Stimulated activated CD8-positive, alpha-beta memory T cell treated with anti-CD3 and anti-CD28 coated beads, Interleukin-7, amount 100 ng/mL, for 4 hours (primary cell): ENCODE data around the gene GDF7.

ENCODE experiments used
- DNase-seq, 2 donors: peaks; one replicate each; pipeline ENCODE4 v3.0.0-alpha.2; 2020; ENCODE audit warnings: low read depth in 2 of 2

GDF7 gene

DNA sequence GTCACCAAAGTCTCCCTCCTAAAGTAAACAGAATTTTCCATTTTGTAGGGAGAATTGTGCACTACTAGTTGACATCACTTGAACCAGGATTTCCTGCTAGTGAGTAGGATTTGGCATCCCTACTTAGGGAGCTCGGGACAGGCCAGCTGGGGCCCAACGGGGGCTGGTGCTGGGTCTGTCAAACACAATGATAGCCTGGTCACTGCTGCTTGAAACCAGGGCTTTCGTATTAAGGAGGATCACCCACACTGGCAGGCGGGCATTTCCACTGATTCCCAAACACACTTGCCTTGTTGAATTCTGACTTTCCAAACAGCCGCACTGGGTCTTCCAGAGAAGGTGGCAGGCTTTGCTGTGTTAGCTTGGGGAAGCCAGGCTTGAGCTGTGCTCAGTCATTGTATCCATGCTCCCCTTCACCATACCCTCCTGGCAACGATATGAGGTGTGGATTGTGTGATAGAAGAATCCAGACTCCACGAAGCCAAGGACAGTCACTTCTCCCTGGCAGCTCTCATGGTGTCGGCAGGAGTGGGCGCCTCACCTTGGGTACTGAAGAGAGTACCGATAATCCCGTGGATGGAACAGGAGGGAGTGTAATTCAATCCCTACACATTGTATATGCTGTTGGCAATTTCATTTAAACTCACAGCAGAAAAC lies 7.5 kb downstream of the GDF7 start:
- no peak for DNase-seq

DNA sequence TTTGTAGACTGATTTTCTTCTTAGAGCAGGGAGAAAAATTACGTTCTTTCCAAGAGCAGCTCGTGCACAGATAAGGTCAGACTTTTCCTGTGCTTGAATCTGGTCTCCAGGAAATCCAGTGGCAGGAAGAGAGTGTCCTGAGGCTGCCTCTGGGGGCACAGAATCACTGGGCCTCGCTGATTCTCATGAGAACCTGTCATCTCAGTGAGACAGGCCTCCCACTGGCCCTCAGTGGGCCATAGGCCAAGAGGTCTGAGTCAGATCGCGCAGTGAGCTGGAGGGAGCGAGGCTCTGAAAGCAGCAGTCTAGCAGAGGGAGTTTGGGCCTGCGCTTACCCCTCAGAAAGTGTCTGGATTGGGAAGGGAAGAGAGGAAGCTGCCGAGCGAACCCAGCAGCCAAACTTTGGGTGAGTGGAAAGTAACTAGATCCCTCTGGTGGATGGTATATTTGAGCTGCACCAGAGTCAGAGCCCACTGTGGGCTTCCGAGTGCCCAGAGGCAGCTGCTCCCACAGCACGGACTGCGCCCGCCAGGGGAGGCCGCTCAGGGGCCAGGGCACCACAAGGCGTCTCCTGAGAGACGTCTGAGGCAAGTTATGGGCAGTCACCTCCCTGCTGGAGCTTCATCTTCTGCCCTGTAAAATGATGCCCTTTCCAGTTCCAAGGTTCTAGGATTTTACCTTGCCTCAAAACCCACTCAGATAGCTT lies 8.2 kb downstream of the GDF7 start:
- no peak for DNase-seq

DNA sequence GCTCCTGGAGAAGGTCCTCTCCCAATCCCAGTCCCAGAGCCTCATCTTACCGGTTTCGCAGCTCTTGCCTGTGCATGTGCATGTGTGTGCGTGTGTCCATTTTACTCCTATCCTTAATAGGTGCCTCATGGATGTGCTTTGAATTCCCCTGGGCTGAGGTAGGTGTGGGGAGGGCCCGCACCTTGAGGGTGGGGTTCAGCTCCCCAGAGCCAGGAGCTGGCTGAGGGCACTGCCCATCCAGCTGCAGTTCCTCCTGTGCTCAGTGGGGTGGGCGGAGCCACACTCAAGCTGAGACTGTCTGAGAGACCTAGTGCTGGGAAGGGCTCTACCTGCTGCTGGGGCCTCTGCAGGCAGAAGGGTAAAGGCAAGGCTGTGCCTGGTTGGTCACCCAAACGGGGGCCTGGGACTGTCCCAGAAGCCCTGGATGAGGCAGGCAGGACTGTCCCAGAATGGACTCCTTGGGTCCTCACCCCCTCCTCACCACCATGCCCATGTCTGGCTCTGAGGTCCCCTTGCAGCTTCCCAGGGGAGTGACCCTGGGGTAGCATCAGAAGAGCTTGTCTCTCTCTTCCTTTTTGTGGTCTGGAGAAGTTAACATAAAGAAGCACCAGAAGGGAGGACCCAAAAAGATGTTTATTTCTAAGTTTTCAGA lies 8.9 kb downstream of the GDF7 start:
- no peak for DNase-seq

DNA sequence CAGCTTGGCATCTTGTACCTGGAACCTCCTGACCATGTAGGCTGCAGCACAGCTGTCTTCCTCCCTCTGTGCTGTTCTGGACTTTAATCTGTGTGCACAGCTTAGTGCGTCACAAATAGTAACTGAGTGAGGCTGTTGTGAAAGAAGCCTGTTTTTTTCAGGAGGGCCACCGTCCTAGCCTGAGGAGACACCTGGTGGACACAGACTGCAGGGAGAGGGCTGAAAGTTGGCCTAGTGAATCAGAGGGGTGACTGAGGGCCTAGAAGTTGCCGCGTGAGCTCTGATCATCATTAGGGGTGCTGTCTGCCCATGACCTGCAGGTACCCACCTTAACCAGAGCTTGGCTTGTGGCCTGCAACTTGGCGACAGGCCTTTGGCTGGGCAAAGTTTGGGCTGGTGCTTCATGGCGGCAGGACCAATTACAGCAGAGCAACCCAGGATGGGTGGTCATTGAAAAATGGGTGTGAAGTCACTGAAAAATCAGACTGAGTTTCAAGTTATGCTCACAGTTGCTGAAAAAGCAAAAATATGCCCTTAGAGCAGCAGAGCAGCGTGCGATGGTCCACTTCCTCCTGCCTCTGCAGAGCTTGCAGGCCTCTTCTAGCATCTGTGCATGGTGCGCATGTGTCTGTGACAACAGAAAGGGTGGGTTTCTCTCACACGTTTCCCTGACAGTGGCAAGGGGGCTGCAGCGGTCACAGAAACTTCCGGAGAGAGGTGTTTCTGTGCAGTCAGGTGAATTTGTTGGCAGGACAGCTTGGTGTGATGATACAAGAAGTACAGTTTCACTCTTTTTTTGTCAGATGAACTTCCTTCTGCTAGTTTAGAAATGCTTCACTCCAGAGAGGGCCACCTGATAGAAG lies 9.6 kb downstream of the GDF7 start:
- DNase-seq: no peak

DNA sequence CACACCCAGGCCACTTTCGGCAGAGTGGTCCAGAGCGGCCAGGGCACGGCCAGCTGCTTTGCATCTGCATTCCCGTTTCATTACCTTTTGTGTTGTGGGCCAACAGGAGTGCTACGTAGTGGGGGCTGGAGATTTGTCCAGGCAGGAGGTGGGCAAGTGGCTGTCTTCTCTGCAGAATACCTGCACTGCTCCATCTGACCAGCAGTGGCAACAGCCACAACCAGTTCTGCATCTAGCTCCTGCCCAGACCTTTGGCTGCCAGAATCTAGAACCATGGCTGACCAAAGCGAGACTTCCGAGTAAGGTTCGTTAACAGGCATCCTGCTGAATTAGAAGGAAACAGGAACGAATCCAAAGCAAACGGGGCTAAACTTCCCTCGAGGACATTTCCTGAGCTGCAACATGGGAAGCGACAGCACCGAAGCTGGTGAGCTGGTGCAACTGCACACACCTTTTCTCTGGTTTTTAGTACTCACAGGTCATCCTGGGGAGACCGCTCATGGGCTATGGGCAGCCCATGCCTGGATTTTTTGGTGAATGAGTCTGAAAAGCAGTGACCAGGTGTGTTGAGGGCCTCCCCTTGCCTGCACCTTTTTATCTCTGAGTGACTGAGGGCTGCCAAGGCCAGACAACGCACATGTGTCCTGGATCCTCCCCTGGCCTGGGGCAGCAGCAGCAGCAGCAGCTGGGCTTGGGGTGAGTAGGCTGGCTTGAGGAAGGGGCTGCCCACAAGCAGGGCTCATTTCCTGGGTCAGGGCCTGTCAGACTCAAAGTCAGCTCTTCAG lies 10.5 kb downstream of the GDF7 start:
- DNase-seq: no peak

DNA sequence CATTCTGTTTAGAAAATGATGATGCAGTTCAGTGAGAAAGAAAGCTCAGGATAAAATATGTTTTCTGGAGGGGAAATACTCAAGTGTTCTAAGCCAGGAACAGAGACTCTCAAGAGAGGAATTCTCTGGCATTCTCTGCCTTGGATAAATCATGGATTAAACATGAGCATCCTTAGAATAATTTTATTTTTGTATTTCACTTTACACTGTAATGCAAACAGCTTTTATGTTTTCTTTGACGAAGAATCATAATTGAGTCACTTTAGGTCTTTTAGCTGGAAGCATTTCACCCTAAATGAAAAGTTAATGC lies 11.1 kb downstream of the GDF7 start:
- no peak for DNase-seq

DNA sequence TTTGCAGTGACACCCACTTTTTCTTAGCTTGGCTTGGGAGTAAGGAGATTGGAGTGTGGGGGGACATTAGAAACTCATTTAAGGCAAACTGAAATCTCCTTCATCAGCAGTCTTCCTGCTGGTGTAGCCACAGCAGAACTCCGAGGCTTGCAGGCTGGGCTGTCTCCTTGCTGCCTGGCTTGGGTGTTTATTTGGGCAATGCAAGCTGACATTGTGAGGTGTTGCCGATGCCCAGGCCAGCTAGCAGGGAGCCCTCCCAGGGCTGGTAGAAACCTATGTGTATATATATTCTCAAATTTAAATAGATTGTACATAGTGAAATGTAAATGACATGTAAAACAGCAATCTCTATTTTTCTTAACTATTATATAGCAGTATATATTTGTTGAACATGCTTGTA lies 11.8 kb downstream of the GDF7 start:
- no peak for DNase-seq

DNA sequence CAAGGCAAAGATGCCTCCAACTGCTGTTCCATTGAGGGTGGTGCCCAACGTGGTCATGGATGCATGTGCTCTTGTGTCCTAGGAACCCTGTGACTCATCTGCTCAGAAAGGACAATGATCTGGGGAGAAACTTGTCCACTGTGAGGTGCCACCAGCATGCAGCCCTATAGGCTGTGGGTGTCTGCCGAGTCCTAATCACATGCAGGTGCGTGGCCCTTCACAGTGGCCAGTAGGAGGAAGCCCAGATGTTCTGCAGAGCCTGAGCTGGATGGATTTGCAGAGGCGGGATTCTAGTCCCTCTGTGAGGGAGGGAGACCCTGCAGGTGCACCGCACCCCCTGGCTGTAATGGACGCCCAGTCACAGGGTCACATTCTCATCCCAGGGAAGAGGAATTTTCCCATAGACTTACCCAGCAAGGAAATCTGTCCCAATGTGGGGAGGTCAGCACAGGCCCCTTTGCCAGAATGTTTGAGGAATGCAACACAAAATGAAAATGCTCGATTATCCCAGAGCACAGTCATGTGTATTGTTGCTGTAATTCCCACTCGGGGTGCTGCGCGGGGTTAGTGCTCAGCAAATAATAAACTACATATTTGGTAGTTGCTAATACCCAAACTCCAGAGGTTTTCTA lies 13.9 kb downstream of the GDF7 start:
- no peak for DNase-seq

DNA sequence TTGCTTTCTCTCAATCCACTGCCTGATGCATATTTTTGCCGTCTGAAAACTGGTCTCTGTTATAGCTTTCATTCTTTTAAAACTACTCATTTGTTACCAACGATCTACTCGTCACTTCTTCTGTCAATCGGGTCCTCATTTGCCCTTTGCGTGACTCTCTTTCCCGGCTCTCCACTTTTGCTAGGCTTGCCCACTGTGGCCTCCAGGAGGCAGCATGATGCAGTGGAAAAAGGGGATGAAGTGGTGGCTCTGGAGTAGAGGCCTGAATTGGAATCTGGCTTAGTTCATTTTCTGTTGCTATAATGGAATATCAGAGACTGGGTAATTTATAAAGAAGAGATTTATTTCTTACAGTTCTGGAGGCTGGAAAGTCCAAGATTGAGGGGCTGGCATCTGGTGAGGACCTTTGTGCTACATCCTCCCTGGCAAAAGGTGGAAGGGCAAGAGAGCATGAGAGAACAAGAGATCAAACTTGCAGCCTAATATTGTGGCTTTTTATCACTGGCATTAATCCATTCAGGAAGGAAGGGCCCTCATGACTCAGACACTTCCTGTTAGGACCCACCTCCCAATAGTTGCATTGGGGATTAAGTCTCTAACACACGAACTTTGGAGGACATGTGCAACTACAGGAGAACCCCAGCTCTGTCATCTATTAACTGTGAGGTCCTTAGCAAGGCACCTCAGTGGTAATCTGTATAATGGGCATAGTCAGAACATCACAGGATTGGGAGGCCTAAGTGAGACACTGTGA lies 15.4 kb downstream of the GDF7 start:
- no peak for DNase-seq

DNA sequence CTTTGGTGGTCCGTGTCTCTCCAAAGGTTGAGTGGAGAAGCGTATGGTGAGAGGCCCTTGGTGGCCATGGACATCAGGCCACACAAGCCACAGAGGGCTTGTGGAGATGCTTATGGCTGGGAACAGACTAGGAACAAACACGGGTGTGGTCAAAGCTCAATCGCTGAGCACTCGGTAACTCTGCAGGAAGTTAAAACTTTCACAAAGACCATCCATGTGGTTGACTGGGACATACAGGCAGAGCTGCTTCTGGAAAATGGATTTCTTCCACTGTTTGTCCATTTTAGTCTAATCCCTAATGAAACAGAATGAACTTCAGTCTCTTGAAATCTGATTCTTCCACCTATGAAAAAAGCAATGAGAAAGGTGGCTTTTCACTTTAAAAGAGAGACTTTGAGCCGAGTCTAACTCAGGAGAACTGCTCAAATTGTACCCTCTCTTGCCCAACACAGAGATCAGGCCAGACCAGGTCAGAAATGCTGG lies 17.7 kb downstream of the GDF7 start:
- DNase-seq: no peak

DNA sequence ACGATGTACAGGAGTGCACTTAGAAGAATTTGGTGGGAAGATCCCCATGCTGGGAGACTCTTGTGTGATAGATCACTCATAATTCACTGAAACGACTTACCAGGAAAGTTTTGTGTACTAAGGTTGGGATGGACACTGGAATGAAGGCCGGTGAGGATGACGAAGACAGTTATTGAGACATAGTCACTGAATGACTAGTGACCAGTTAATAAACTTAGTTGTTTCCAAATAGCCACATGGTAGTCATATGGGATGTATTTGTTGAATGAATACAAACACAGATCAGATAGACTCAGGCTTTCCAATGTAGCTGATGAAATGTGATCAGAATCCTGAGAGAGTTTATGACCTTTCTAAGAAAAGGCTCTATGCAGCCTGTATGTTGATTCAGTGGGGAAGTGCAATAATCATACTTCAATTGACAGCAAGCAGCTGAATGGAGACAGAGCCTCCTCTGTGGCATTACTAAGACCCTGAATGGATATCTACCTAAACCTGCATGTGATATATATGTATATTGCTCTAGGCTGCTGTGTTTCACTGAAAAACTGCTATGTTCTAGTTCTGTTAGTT lies 20.4 kb downstream of the GDF7 start:
- no peak for DNase-seq

DNA sequence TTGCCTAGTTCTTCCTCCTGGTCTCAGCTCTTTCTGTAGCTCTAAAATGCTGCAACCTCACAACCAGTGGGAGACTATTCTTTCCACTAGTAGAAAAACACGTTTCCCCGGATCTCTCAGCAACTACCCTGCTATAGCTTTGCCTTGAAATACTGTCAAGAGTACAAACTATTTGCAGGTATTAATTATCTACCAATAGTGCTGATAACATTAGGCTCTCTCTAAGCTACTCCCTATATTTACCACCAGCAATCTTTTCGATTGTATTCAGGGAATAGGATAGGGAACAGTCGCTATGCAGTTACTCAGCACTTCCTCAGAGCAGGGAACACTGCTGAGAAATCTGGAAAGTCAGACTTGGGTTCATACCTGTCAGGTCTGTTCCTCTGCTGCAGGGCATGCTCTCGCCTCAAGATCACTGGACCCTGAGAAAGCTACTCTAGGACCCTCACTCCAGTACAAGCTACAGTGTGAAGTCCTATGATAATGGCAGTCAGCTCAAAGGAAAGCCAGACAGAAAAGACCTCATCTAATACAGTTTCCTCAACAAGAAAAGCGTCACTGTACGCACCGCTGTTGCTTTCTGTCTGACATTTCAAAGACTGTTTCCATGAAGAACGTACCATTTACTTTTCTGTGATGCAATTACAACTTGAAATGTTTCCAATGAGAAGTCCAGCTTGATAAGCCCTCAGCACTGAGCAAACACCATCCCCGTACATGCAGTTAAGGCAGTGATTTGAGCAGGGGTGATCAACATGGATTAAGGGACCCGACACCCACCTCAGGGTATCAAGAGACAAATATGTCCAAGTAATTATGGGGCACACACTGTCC lies 22.7 kb downstream of the GDF7 start:
- no peak for DNase-seq

DNA sequence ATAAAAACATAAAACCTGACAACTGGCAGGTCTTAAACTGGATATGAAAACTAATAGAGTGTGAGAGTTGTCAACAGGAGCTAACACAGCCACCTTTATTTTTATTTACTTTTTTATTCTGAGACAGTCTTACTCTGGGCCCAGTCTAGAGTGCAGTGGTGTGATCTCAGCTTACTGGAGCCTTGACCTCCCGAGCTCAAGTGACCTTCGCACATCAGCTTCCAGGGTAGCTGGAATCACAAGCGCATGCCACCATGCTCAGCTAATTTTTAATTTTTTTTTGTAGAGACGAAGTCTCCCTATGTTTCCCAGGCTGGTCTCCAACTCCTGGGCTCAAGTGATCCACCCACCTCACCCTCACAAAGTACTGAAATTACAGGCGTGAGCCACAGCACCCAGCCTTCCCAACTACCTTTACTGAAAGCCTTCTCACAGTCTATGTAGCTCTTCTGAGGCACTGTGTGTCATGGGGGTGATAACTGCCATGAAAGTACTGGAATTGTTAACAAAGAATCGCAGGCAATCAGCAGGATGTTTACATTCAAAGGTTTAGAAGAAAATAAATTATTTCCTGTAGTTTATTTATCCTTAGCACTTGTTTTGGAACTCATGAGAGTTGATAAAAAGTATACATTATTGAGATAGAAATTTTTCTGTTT lies 24.3 kb downstream of the GDF7 start:
- DNase-seq: no peak

DNA sequence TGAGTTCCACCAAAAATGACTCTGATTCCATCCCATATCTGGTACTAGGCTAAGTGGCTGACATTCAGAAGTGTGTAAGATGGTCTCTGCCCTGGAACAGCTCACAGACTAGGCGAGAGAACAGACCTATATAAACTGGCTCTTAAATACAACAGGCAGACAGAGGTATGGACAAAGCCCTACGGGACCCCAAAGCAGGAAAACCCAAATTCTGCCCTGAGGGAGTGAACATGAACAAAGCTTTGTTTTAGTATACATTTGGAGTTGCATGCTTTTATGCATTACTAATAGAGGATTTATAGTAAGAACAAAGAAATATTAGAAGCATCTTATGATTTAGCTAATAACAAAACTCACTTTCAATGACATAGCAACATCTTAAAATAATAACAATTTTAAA lies 25.1 kb downstream of the GDF7 start:
- no peak for DNase-seq

DNA sequence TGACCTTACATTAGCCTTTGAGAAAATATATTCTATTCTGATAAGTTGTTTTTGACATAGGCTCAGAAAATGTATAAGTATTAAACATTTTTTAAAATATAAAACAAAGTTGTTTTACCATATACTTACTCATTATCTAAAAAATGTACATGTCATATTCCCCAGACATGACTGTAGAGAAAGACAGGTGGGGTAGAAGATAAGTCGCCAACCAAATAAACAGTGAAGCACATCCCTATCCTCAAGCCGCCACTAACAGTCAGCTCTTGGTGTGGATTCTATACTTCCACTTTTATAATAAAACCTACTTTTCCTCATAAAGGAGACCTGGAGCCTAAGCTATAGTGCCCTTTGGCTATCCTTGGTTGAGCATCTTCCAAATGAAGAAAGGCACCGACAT lies 26.4 kb downstream of the GDF7 start:
- no peak for DNase-seq

DNA sequence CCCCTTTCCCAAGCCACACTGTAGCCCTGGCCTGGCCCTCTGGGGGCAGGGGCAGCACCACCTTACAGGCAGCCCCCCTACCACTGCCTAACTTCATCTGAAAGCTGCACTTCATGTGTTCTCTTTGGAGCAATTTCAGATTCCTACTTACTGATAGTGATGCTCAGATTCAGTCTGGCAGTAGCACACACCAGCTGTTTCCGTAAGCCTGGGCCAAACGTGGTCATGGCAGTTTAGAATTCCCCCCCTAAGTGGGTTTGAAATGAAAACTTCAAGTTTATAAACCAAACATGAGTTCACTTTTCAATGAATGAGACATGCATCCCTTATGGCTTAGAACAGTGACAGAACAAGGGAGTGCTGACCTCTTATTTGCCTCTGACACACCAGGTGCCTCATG lies 29.4 kb downstream of the GDF7 start:
- no peak for DNase-seq

DNA sequence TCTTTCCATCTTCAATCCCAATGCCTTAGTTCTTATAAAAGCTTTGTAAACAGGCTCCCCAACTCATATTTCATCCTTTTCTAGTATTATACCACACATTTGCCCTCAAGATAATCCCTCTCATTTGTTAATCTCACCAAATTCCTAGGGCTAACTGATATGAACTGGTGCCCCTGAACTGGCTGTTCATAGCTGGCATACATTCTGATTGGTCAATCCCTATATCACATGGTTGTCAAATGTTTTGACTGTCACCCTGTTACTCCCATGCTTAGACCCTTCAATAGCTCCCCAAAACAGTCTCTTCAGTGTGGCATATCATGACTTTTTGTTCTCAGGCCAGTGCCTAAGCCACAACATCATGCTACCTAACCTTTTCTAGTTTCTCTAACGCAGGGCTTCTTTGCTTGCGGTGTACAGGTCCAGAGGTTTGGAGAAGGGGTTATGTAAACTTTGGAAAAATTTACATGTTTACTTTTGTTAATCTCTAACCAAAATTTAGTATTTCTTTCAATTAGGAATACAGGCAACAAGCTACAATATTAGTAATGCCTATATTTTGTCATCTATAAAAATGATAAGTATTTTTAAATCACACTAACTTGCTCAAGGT lies 30.5 kb downstream of the GDF7 start:
- DNase-seq: no peak
